HG03103 (cell line): ENCODE data around the gene RSPH3.
"Not testable (repeated sequence)": the region's sequence is repeated elsewhere in the genome, so short reads cannot be mapped to it uniquely, and the experiment has no call there.

Experiments
- ATAC-seq: cut with Tn5 transposase; IDR thresholded peaks from one replicate; pipeline ENCODE4 v1.9.1; 2021; ENCODE audit warnings: low read depth; ENCODE audit not compliant: unreplicated experiment

RSPH3 gene

GRCh38 chr6:158977382-158977781, 22.6 kb downstream of the RSPH3 start:
- ATAC-seq = no peak

GRCh38 chr6:158972241-158973233, 27.5 kb downstream of the RSPH3 start:
- no peak for ATAC-seq

DNA sequence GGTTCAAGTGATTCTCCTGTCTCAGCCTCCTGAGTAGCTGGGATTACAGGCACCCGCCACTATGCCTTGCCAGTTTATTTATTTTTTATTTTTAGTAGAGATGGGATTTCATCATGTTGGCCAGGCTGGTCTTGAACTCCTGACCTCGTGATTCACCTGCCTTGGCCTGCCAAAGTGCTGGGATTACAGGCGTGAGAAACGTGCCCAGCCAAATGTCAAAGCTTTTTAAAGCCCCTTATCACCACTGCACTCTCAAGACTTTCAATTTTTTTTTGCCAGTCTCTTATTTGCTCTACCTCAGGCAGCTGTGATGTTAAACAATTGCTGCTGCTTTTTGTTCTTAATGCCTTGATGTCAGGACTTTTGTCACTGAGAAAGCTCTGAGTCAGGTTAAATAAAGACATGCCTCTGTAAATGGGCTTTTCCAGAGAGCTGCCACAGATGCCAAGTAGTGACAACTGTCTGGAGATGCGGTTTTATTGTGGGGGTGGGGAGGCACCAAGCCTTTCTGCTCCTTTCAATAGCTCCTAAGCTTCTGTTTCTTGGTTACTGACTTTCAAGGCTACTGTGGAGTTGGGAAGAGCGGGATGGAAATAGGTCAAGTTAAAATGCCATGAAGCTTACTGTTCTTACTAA, 29.2 kb downstream of the RSPH3 start:
- ATAC-seq = no peak

DNA sequence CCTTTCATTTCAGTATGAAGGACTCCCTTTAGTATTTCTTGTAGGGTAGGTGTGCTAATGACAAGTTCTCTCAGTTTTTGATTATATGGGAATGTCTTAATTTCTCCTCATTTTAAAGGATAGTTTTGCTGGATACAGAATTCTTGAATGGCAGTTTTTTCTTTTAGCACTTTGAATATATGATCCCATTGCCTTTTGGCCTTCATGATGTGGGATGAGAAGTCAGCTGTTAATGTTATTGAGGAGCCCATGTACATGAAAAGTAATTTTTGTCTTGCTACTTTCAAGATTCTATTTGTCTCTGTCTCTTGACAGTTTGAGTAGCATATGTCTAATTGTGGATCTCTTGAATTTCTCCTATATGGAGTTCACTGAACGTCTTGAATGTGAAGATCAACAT, 30.9 kb downstream of the RSPH3 start:
- no peak for ATAC-seq

DNA sequence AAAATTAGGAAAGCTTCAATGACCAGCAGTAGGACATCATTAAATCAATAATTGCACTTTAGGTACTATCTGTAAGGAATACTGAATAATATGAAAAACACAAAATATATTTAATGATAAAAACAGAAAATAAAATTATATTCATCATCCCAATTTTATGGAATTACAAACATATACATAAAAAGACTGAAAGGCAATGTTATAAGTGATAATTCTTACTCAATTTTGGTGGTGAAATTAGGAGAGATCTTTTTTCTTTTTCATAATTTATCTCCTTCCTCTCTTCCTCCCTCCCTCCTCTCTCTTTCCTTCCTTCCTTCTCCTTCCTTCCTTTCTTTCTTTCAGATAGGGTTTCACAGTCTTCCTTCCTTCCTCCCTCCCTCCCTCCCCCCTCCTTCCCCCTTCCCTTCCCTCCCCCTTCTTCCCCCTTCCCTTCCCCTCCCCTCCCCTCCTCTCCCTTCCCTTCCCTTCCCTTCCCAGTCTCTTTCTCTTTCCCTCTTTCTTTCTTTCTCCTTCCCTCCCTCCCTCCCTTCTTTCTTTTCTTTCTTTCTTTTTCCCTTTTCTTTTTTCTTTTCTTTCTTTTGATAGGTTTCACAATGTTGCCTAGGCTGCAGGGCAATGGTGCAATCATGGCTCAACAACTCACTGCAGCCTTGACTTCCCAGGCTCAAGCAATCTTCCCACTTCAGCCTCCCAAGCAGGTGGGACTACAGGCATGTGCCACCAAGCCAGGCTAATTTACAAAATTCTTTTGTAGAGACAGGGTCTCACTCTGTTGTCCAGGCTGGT, 36.8 kb downstream of the RSPH3 start:
- ATAC-seq = no peak

DNA sequence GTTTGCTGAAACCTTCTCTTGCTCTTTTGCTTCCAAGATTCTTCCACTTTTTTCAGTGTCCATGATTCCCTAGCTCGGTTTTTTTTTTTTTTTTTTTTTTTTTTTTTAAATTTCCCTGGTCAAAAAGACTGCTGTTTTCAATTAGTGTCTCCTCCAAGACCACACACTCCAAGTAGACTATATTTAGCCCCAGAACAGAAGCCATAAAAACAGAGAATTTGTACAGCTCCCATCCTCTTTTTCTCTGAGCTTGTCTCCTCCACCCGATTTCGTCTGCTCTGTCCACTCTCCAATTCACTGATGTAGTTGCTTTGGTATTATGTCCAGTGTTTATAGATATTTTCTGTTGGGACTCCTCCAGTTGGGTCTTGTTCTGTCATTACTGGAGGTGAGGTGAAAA, 37.6 kb downstream of the RSPH3 start:
- no peak for ATAC-seq

GRCh38 chr6:158960026-158960425, 40.0 kb downstream of the RSPH3 start:
- ATAC-seq = no peak

- no peak for ATAC-seq
These were observed 40.5 kb downstream of the RSPH3 start for GRCh38 chr6:158959552-158959951.

- no peak for ATAC-seq
These were observed 41.3 kb downstream of the RSPH3 start for GRCh38 chr6:158958504-158959386.

DNA sequence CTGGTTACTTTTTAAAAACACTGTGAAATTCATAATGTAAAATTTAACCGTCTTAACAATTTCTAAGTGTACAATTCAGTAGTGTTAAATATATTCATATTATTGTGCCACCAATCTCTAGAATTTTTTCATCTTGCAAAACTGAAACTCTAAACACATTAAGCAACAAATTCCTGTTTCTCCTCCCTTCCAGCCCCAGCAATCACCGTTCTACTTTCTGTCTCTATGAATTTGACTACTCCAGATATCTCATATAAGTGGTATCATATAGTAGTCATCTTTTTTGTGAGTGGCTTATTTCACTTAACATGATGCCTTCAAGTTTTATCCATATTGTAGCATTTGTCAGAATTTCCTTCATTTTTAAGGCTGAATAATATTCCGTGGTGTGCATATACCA, 44.7 kb downstream of the RSPH3 start:
- no peak for ATAC-seq

GRCh38 chr6:158954753-158955152, 45.2 kb downstream of the RSPH3 start:
- ATAC-seq = no peak

DNA sequence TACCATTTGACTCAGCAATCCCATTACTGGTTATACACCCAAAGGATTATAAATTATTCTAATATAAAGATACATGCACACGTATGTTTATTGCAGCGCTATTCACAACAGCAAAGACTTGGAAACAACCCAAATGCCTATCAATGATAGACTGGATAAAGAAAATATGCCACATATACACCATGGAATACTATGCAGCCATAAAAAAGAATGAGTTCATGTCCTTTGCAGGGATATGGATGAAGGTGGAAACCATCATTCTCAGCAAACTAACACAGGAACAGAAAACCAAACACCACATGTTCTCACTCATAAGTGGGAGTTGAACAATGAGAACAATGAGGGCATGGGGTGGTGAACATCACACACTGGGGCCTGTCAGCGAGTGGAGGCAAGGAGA, 48.0 kb downstream of the RSPH3 start:
- not testable (repeated sequence) for ATAC-seq

GRCh38 chr6:158951565-158951964, 48.4 kb downstream of the RSPH3 start:
- not testable (repeated sequence) for ATAC-seq

- ATAC-seq = no peak
These were observed 52.7 kb downstream of the RSPH3 start for GRCh38 chr6:158947284-158947683.

- no peak for ATAC-seq
These were observed 56.5 kb downstream of the RSPH3 start for GRCh38 chr6:158943380-158944032.

DNA sequence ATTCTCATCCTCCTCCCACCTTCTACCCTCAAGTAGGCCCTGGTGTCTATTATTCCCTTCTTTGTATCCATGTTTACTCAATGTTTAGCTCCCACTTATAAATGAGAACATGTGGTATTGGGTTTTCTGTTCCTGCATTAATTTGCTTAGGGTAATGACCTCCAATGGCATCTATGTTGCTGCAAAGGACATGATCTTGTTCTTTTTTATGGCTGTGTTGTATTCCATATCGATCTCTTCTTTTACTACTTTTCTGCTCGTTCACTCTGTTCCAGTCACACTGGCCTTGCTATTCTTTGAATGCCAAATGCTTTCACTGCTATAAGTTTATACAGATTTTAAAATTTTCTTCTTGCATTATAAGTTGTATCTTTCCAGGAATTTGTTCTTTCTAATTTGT, 57.7 kb downstream of the RSPH3 start:
- ATAC-seq = no peak

GRCh38 chr6:158941246-158941645, 58.8 kb downstream of the RSPH3 start:
- no peak for ATAC-seq

DNA sequence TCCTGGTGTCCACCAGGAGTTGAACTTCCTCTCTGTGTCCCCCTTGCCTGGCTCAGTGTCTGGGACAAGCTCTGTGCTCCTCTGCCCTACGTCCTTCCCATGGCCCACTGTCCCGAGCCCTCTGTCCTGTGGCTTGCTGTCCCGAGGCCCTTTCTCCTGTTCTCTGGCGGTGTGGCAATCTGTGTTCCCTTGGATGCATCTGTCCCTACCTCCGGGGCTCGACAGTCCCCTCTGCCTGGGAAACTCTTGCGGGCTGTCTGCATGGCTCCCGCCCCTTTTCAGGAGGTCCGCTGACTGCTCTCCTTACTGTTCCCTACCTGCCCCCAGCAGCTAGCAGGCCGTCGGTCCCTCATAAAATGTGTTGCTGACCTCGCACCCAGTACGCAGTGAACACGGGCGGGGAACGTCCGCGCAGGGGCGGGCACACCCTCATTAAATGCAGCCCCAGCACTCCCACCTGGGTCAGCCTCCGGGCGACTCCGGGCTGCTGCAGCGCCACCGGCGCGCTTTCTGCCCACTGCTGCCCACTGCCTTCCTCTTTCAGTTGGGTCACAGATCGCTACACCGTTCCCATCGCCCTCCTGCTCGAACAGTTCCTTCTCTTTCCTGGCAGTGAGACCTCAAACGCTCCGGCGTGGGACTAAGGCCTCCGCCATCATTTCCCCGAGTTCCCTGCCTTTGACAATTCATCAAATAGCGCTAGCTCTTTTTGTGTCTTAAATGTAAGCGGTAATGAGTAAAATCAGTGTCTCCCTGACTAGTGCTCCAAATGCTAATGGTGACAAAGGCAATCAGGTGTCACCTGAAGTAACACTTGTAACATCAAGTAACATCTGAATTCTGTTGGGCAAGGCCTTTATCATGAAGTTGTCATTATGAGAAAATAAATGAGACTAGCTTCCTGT, 60.5 kb downstream of the RSPH3 start:
- no peak for ATAC-seq
